GM03348 (cell line): ENCODE results near the gene OR2C1.

Source experiments
- DNase-seq: peaks from one replicate; pipeline ENCODE4 v3.0.0; 2012; ENCODE audit warnings: low spot score

Gene OR2C1

DNA sequence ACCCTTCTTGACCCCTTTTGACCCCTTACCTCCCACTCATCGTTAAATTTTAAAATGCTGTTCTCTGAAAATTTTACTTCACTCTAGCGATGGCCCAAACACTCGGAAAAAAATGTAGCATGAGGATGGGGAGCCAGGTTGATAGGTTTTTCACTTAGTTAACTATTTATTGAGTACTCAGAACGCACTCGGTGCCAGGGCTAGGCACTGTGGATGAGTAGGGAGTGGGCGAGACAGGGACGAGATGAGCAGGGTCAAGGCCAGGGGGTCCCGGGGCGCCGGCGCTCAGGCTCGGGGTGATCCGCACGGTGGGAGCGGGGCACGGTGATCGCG, 44.7 kb downstream of the OR2C1 start:
- DNase-seq: no peak

DNA sequence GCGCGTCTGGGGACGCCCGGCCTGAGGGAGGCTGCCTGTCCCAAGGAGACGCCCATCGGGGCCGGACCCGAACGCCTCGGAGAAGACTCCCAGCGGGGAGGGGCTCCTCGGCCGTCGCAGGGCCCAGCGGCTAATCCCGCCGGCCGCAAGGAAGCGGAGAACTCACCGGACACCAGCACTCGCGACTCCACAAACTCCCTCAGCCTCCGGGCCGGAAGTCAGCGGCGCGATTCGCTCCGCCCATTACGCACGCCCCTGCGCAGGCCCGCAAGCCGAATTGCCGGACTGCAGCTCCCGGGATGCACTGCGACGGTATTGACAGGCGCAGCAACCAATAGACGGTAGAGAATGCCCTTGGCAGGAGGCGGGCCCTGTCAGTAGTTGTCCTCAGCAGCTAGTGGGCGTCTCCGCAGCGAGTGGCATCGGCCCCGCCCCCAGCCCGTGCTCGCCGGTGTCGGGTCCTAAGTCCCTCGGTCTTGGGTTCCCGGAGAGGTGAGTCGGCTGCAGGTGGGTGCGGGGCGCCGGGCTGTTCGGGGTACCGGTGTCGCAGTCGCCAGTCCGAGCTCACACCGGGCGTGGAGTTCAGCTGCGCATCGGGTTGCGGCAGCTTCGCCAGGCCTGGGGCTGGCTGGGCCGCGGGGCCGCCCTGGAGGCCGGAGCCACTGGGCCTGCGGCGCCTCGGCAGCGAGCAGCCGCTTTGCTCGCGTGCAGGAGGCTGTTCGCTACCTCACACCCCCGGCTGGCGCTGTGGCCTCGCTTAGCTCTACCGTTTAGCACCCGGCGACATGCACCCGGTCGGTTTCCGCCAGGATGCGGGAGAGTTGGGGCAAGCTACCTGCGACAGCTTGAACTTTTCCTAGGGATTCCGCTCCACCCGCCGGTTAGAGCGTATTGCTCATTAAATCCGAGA, 45.3 kb downstream of the OR2C1 start, which contains the start of the genes ZNF174 and ZSCAN32:
ZNF174 (plus strand) TSS at position 437 of the 910 bp plus-strand sequence. CDS start 790 bp downstream, outside the sequence.
ZSCAN32 (minus strand) TSS at position 226 of the 910 bp plus-strand sequence. CDS start 3,447 bp downstream, outside the sequence.
- peak; percentile 100 for DNase-seq

DNA sequence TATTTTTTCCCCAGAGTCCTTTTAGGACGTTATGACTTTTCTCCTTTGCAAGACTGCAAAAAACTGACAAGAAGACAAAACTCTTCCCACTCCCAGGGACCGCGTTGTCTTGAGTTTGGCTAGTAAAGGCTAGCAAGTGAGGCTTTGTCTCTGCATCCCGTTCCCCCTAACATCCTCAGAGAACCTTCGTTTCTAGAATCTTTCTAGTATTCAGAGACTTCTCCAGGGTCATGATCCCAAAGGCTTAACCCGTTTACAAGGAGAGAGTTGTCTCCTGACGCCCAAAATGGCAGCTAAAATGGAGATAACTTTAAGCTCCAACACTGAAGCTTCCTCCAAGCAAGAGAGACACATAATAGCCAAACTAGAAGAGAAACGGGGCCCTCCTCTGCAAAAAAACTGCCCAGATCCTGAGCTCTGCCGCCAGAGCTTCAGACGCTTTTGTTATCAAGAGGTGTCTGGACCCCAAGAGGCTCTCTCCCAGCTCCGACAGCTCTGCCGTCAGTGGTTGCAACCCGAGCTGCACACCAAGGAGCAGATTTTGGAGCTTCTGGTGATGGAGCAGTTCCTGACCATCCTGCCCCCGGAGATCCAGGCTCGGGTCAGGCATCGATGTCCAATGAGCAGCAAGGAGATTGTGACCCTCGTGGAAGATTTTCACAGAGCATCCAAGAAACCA, 46.2 kb downstream of the OR2C1 start:
- DNase-seq: peak; percentile 26
